Measurements from ENCODE around the gene HDDC2.
"Not testable (repeated sequence)": the region's sequence is repeated elsewhere in the genome, so short reads cannot be mapped to it uniquely, and the experiment has no call there.

The HDDC2 gene

GRCh38 chr6:125300992-125301434, 754 bp downstream of the HDDC2 start:
- in situ Hi-C loops (cut with HindIII; ENCODE audit: low pct_unique_long_range_greater_than_20kb, low sequenced_read_pairs) = no loop called here

GRCh38 chr6:125299257-125299656, 2.5 kb downstream of the HDDC2 start:
- in situ Hi-C loops (cut with HindIII; ENCODE audit: low pct_unique_long_range_greater_than_20kb, low sequenced_read_pairs) = no loop called here
- DNase-seq (ENCODE audit: low read depth in 1 of 2, low spot score in 1 of 2) = no peak
- TF ChIP-seq JUND (IDR thresholded peaks at IDR 0.05; ENCODE audit: low read depth) = no peak

More at GRCh38 chr6:125300992-125301434, 754 bp downstream of the HDDC2 start:
- no peak for TF ChIP-seq JUND (IDR thresholded peaks at IDR 0.05; ENCODE audit: low read depth)
- peak in 1 of 2 experiments; percentile 9 for DNase-seq (ENCODE audit: low read depth in 1 of 2, low spot score in 1 of 2)

- no peak for DNase-seq (ENCODE audit: low read depth in 1 of 2, low spot score in 1 of 2)
- in situ Hi-C loops (cut with HindIII; ENCODE audit: low pct_unique_long_range_greater_than_20kb, low sequenced_read_pairs) = no loop called here
- no peak for TF ChIP-seq JUND (IDR thresholded peaks at IDR 0.05; ENCODE audit: low read depth)
Observed at GRCh38 chr6:125296471-125296870, 5.3 kb downstream of the HDDC2 start.

GRCh38 chr6:125294925-125295324, 6.8 kb downstream of the HDDC2 start:
- DNase-seq (ENCODE audit: low read depth in 1 of 2, low spot score in 1 of 2) = no peak
- no peak for TF ChIP-seq JUND (IDR thresholded peaks at IDR 0.05; ENCODE audit: low read depth)
- in situ Hi-C loops (cut with HindIII; ENCODE audit: low pct_unique_long_range_greater_than_20kb, low sequenced_read_pairs) = no loop called here

- no peak for DNase-seq (ENCODE audit: low read depth in 1 of 2, low spot score in 1 of 2)
- TF ChIP-seq JUND (IDR thresholded peaks at IDR 0.05; ENCODE audit: low read depth) = no peak
- in situ Hi-C loops (cut with HindIII; ENCODE audit: low pct_unique_long_range_greater_than_20kb, low sequenced_read_pairs) = no loop called here
Observed at GRCh38 chr6:125294036-125294435, 7.7 kb downstream of the HDDC2 start.

GRCh38 chr6:125293587-125293986, 8.2 kb downstream of the HDDC2 start:
- in situ Hi-C loops (cut with HindIII; ENCODE audit: low pct_unique_long_range_greater_than_20kb, low sequenced_read_pairs) = no loop called here
- DNase-seq (ENCODE audit: low read depth in 1 of 2, low spot score in 1 of 2) = no peak
- no peak for TF ChIP-seq JUND (IDR thresholded peaks at IDR 0.05; ENCODE audit: low read depth)

- in situ Hi-C loops (cut with HindIII; ENCODE audit: low pct_unique_long_range_greater_than_20kb, low sequenced_read_pairs) = no loop called here
- DNase-seq (ENCODE audit: low read depth in 1 of 2, low spot score in 1 of 2) = no peak
- TF ChIP-seq JUND (IDR thresholded peaks at IDR 0.05; ENCODE audit: low read depth) = no peak
Observed at GRCh38 chr6:125287718-125288117, 14.0 kb downstream of the HDDC2 start.

GRCh38 chr6:125285936-125286335, 15.8 kb downstream of the HDDC2 start:
- no peak for DNase-seq (ENCODE audit: low read depth in 1 of 2, low spot score in 1 of 2)
- in situ Hi-C loops (cut with HindIII; ENCODE audit: low pct_unique_long_range_greater_than_20kb, low sequenced_read_pairs) = no loop called here
- no peak for TF ChIP-seq JUND (IDR thresholded peaks at IDR 0.05; ENCODE audit: low read depth)

- no peak for TF ChIP-seq JUND (IDR thresholded peaks at IDR 0.05; ENCODE audit: low read depth)
- in situ Hi-C loops (cut with HindIII; ENCODE audit: low pct_unique_long_range_greater_than_20kb, low sequenced_read_pairs) = no loop called here
- no peak for DNase-seq (ENCODE audit: low read depth in 1 of 2, low spot score in 1 of 2)
Observed at GRCh38 chr6:125285353-125285752, 16.4 kb downstream of the HDDC2 start.

- DNase-seq (ENCODE audit: low read depth in 1 of 2, low spot score in 1 of 2); in situ Hi-C loops (cut with HindIII; ENCODE audit: low pct_unique_long_range_greater_than_20kb, low sequenced_read_pairs): not testable (repeated sequence)
Observed at GRCh38 chr6:125282470-125282869, 19.3 kb downstream of the HDDC2 start.

GRCh38 chr6:125280370-125281035, 21.3 kb downstream of the HDDC2 start:
- DNase-seq (ENCODE audit: low read depth in 1 of 2, low spot score in 1 of 2); in situ Hi-C loops (cut with HindIII; ENCODE audit: low pct_unique_long_range_greater_than_20kb, low sequenced_read_pairs): not testable (repeated sequence)

GRCh38 chr6:125279961-125280360, 21.8 kb downstream of the HDDC2 start:
- DNase-seq (ENCODE audit: low read depth in 1 of 2, low spot score in 1 of 2) = no peak
- in situ Hi-C loops (cut with HindIII; ENCODE audit: low pct_unique_long_range_greater_than_20kb, low sequenced_read_pairs) = no loop called here
- TF ChIP-seq JUND (IDR thresholded peaks at IDR 0.05; ENCODE audit: low read depth) = no peak

GRCh38 chr6:125277838-125278237, 23.9 kb downstream of the HDDC2 start:
- in situ Hi-C loops (cut with HindIII; ENCODE audit: low pct_unique_long_range_greater_than_20kb, low sequenced_read_pairs) = no loop called here
- no peak for TF ChIP-seq JUND (IDR thresholded peaks at IDR 0.05; ENCODE audit: low read depth)

GRCh38 chr6:125275779-125276178, 26.0 kb downstream of the HDDC2 start:
- TF ChIP-seq JUND (IDR thresholded peaks at IDR 0.05; ENCODE audit: low read depth) = no peak
- no peak for DNase-seq (ENCODE audit: low read depth in 1 of 2, low spot score in 1 of 2)
- in situ Hi-C loops (cut with HindIII; ENCODE audit: low pct_unique_long_range_greater_than_20kb, low sequenced_read_pairs) = no loop called here

More at GRCh38 chr6:125277838-125278237, 23.9 kb downstream of the HDDC2 start:
- DNase-seq (ENCODE audit: low read depth in 1 of 2, low spot score in 1 of 2) = no peak
